ENCODE results near the gene PACSIN3.
A peak's percentile ranks its signal among the peaks of the same experiment; 100 is the strongest.

The PACSIN3 gene

DNA sequence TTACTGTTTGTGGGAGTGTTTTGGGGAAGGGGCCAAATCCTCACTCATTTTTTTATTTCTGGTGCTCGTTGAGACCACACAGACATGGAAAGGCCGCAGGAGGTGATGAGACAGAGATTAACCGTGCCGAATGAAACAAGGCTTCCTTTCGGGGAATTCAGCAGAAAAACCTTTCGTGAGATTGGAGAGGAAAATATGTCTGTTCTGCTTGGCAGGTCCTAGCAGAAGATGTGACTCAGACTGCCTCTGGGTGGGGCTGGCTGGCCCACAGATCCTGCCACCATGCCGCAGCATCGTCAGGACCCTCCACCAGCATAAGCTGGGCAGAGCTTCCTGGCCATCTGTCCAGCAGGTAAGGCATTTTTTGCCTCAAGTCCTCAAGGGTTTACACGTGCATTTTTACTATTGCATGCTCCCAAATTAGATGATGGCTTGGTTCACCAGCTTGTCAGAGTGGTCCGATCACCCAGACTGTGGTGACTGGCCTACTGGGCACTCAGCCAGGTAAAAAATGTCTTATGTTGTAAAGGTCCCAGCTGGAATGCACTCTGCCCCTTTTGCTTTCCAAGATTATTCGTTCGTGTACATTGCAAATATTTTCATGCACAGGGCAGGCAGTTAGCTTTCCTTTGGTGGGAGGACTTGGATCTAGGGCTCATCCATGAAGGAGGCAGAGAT lies 30.0 kb upstream of the PACSIN3 start:
- Histone ChIP-seq H3K4me2 (ENCODE audit: low read length) (peak overlapping the region; percentile 86), H3K9me3 (ENCODE audit: control insufficient read depth, insufficient read depth, low read length) (no peaks in the 10 kb centered on the region), H3K79me2 (ENCODE audit: control insufficient read depth, low read length) (peaks cover 24% of the 10 kb centered on the region), H3K27ac (ENCODE audit: low read depth, low read length) (peak overlapping the region; percentile 84), H3K9me2 (replicated peaks; ENCODE audit: control insufficient read depth, low read length) (no peaks in the 10 kb centered on the region), H3K4me1 (ENCODE audit: control insufficient read depth, low read length) (peaks cover 61% of the 10 kb centered on the region), H3K4me3 (ENCODE audit: low read length) (peak overlapping the region; percentile 100), H3F3A (ENCODE audit: control insufficient read depth, insufficient read depth) (peaks cover 4% of the 10 kb centered on the region), H3K27me3 (ENCODE audit: control insufficient read depth, low read length) (no peaks in the 10 kb centered on the region), H3K36me3 (ENCODE audit: control insufficient read depth, low read length) (peaks cover 30% of the 10 kb centered on the region), H4K20me1 (ENCODE audit: control insufficient read depth, insufficient read depth, low read depth, low read length) (no peaks in the 10 kb centered on the region)
- TF ChIP-seq EZH2phosphoT487 (IDR thresholded peaks at IDR 0.05; ENCODE audit: borderline replicate concordance, low read length), result no peak
- TF ChIP-seq, protein P1, sequence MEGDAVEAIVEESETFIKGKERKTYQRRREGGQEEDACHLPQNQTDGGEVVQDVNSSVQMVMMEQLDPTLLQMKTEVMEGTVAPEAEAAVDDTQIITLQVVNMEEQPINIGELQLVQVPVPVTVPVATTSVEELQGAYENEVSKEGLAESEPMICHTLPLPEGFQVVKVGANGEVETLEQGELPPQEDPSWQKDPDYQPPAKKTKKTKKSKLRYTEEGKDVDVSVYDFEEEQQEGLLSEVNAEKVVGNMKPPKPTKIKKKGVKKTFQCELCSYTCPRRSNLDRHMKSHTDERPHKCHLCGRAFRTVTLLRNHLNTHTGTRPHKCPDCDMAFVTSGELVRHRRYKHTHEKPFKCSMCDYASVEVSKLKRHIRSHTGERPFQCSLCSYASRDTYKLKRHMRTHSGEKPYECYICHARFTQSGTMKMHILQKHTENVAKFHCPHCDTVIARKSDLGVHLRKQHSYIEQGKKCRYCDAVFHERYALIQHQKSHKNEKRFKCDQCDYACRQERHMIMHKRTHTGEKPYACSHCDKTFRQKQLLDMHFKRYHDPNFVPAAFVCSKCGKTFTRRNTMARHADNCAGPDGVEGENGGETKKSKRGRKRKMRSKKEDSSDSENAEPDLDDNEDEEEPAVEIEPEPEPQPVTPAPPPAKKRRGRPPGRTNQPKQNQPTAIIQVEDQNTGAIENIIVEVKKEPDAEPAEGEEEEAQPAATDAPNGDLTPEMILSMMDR (IDR thresholded peaks at IDR 0.05; ENCODE audit: low read depth, low read length, poor library complexity, severe bottlenecking), result peak; percentile 41

DNA sequence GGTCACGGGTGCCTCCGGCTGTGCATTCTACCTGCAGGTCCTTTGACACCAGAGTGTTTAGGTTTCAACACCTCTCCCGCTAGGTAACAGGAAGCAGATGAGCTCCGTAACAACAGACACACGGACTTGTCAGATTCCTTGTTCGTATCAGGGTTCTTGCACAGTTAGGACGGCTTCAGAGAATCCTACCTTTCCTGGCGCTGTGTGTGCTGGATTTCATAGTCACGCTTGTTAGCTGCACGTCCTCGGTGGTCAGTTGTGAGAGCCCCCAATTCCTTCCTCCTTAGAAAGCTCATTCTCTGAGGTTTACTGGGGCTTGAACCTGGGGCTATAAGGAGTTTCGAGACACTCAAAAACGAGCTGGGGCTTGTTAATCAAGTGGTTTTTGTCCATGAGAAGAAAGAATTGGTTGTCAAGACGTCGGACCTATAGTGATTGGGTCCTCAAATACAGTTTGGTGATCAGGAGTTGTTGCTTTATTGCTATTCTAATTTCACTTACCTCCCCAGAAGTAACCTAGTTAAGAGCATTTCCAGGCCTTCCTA lies 29.2 kb upstream of the PACSIN3 start:
- Histone ChIP-seq H3K79me2 (ENCODE audit: control insufficient read depth, low read length) (peaks cover 24% of the 10 kb centered on the region), H4K20me1 (ENCODE audit: control insufficient read depth, insufficient read depth, low read depth, low read length) (no peaks in the 10 kb centered on the region), H3K4me2 (ENCODE audit: low read length) (peak overlapping the region; percentile 86), H3K27ac (ENCODE audit: low read depth, low read length) (peak overlapping the region; percentile 84), H3K4me1 (ENCODE audit: control insufficient read depth, low read length) (peaks cover 58% of the 10 kb centered on the region), H3K9me3 (ENCODE audit: control insufficient read depth, insufficient read depth, low read length) (no peaks in the 10 kb centered on the region), H3K9me2 (replicated peaks; ENCODE audit: control insufficient read depth, low read length) (no peaks in the 10 kb centered on the region), H3F3A (ENCODE audit: control insufficient read depth, insufficient read depth) (peaks cover 4% of the 10 kb centered on the region), H3K27me3 (ENCODE audit: control insufficient read depth, low read length) (no peaks in the 10 kb centered on the region), H3K4me3 (ENCODE audit: low read length) (peak overlapping the region; percentile 100), H3K36me3 (ENCODE audit: control insufficient read depth, low read length) (peaks cover 27% of the 10 kb centered on the region)
- TF ChIP-seq EZH2phosphoT487 (IDR thresholded peaks at IDR 0.05; ENCODE audit: borderline replicate concordance, low read length), result no peak
- TF ChIP-seq, protein P1 (IDR thresholded peaks at IDR 0.05; ENCODE audit: low read depth, low read length, poor library complexity, severe bottlenecking), result no peak

DNA sequence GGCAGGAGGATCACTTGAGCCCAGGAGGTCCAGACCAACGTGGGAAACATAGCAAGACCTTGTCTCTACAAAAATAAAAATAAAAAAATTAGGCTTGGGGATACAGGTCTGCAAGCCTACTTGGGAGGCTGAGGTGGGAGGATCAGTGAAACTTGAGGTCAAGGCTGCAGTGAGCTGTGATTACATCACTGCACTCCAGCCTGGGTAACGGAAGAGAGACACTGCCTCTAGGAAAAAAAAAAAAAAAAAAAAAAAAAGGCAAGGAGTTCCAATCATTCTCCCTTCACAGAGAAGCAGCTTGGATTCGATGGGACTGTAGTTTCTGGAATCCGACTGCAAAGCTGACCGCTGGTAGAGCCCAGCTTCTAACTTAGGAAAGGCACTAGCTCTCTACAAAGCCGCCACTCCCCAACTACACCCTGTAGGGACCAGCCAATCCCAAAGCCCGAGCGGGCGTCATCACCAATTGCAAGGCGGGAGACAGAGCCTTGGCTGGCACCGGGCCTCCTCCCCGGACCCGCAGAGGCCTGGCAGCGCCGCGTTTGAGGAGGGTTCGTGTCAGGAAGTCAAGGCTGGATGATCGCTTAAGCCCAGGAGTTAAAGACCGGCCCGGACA lies 27.8 kb upstream of the PACSIN3 start:
- H3K27me3 ChIP-seq (ENCODE audit: control insufficient read depth, low read length), result no peaks in the 10 kb centered on the region; the same call in 1 of the 2 replicates
- H3K9me2 ChIP-seq (replicated peaks; ENCODE audit: control insufficient read depth, low read length), result no peaks in the 10 kb centered on the region
- H3F3A ChIP-seq (ENCODE audit: control insufficient read depth, insufficient read depth), result peaks cover 4% of the 10 kb centered on the region; the same call in 1 of the 2 replicates
- H3K4me3 ChIP-seq (ENCODE audit: low read length), result peak overlapping the region; percentile 100
- peaks cover 16% of the 10 kb centered on the region for H3K36me3 ChIP-seq (ENCODE audit: control insufficient read depth, low read length)
- H3K4me2 ChIP-seq (ENCODE audit: low read length), result peak overlapping the region; percentile 86
- 0 out of 2 replicates have a peak overlapping the region, but pooled peaks have one; percentile 84 for H3K27ac ChIP-seq (ENCODE audit: low read depth, low read length)
- TF ChIP-seq EZH2phosphoT487 (IDR thresholded peaks at IDR 0.05; ENCODE audit: borderline replicate concordance, low read length), result no peak
- TF ChIP-seq, protein P1 (IDR thresholded peaks at IDR 0.05; ENCODE audit: low read depth, low read length, poor library complexity, severe bottlenecking), result no peak
- peaks cover 24% of the 10 kb centered on the region for H3K79me2 ChIP-seq (ENCODE audit: control insufficient read depth, low read length)
- no peaks in the 10 kb centered on the region for H4K20me1 ChIP-seq (ENCODE audit: control insufficient read depth, insufficient read depth, low read depth, low read length)
- H3K4me1 ChIP-seq (ENCODE audit: control insufficient read depth, low read length), result peaks cover 46% of the 10 kb centered on the region
- H3K9me3 ChIP-seq (ENCODE audit: control insufficient read depth, insufficient read depth, low read length), result no peaks in the 10 kb centered on the region
